HEK293T (cell line): Measurements from ENCODE around the gene FAM89A.
"Not testable (repeated sequence)": the region's sequence is repeated elsewhere in the genome, so short reads cannot be mapped to it uniquely, and the experiment has no call there.

Source experiments
- CTCF ChIA-PET: fragments of 350-600 bp; formaldehyde crosslinking; extraction: SDS; loops from one replicate; lab custom pipeline; 2021; ENCODE audit warnings: antibody characterized with exemption, inconsistent platforms; lab: Yijun Ruan, JAX
- POLR2A ChIA-PET: fragments of 350-600 bp; formaldehyde crosslinking; extraction: SDS; loops from one replicate; lab custom pipeline; 2020; ENCODE audit warnings: antibody characterized with exemption, inconsistent platforms; lab: Yijun Ruan, JAX
- DNase-seq: peaks from one replicate; pipeline ENCODE4 v3.0.0; 2012; ENCODE audit warnings: mixed read lengths; ENCODE audit errors: extremely low spot score
- ARNT ChIP-seq: fragments of 450-650 bp; IDR thresholded peaks from 2 replicates; pipeline ENCODE4 v1.6.1; 2017; ENCODE audit warnings: mild to moderate bottlenecking
- BHLHE40 ChIP-seq: fragments of 450-650 bp; IDR thresholded peaks from 2 replicates; pipeline ENCODE4 v1.6.1; 2016; ENCODE audit warnings: mild to moderate bottlenecking, moderate library complexity, borderline replicate concordance
- CTBP1 ChIP-seq: fragments of 450-650 bp; IDR thresholded peaks from 2 replicates; pipeline ENCODE4 v1.6.1; 2016; ENCODE audit warnings: borderline replicate concordance
- ELF4 ChIP-seq: fragments of 450-650 bp; IDR thresholded peaks from 2 replicates; pipeline ENCODE4 v1.6.1; 2017; ENCODE audit warnings: antibody characterized with exemption
- FOXA1 ChIP-seq: fragments of 450-650 bp; IDR thresholded peaks from 2 replicates; pipeline ENCODE4 v1.6.1; 2016; ENCODE audit warnings: mild to moderate bottlenecking
- FOXK2 ChIP-seq: fragments of 450-650 bp; IDR thresholded peaks from 2 replicates; pipeline ENCODE4 v1.6.1; 2016; ENCODE audit warnings: mild to moderate bottlenecking
- FOXM1 ChIP-seq: fragments of 450-650 bp; IDR thresholded peaks from 2 replicates; pipeline ENCODE4 v1.6.1; 2017; ENCODE audit warnings: mild to moderate bottlenecking, borderline replicate concordance
- HDGF ChIP-seq: fragments of 450-650 bp; IDR thresholded peaks from 2 replicates; pipeline ENCODE4 v1.6.1; 2017; ENCODE audit warnings: antibody characterized with exemption, borderline replicate concordance
- L3MBTL2 ChIP-seq: fragments of 450-650 bp; conservative IDR thresholded peaks from 2 replicates; pipeline ENCODE4 v1.6.1; 2016; ENCODE audit warnings: mild to moderate bottlenecking
- LEF1 ChIP-seq: fragments of 450-650 bp; IDR thresholded peaks from 2 replicates; pipeline ENCODE4 v1.6.1; 2017; ENCODE audit warnings: mild to moderate bottlenecking, borderline replicate concordance
- NFRKB ChIP-seq: fragments of 450-650 bp; IDR thresholded peaks from 2 replicates; pipeline ENCODE4 v1.6.1; 2016; ENCODE audit warnings: mild to moderate bottlenecking, moderate library complexity
- SP1 ChIP-seq: fragments of 450-650 bp; IDR thresholded peaks from 2 replicates; pipeline ENCODE4 v1.6.1; 2017
- SUZ12 ChIP-seq: fragments of 450-650 bp; IDR thresholded peaks from 2 replicates; pipeline ENCODE4 v1.6.1; 2016; ENCODE audit warnings: mild to moderate bottlenecking
- TARDBP ChIP-seq: fragments of 450-650 bp; IDR thresholded peaks from 2 replicates; pipeline ENCODE4 v1.6.1; 2016
- ZNF384 ChIP-seq: fragments of 450-650 bp; IDR thresholded peaks from 2 replicates; pipeline ENCODE4 v1.6.1; 2016
- TF ChIP-seq, protein P1 (sequence below): fragments of 450-650 bp; IDR thresholded peaks from 2 replicates; pipeline ENCODE4 v1.6.1; 2016

Gene FAM89A

DNA sequence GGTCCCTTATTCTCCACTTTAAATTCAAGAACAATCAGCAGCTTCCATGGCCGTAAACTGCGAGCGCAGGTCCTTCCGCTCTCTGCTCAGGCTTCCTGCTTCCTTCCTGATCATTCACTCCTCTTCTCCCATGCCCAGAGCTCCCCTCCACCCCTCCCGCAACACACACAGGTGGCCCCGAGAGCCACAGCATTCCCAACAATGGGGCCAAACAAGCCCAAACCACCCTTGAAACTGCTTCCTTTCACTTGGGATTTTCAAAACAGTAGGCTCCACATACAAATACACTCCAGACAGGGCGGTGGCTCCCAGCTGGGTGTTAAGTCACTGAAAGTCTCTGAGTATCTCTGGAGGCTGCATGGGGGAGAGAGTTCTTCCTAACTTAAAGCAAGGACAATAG, 11.4 kb downstream of the FAM89A start:
- DNase-seq, result no peak
- POLR2A ChIA-PET, result no interaction called here
- CTCF ChIA-PET, result no interaction called here
- TF ChIP-seq TARDBP, result no peak
- TF ChIP-seq ARNT, result no peak

DNA sequence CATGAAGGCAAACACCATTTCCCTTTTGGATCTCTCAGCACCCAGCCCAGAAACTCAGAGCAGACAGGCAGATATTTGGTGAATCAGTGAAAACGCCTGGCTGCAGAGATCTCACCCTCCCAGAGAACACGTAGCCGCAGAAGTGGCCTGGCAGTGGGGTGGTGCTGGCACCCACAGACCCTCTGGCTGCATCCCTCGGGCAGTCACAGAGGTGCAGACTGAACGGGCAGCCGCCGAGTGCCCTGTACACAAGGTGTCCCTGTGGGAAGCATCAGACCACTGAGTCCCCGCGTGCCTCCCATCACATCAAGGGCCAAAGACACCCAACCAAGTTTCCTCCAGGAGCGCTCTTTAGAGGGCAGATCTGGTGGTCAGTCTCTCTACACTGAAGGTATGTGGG, 12.1 kb downstream of the FAM89A start:
- TF ChIP-seq FOXM1, result no peak
- TF ChIP-seq NFRKB, result no peak
- TF ChIP-seq ZNF384, result no peak
- TF ChIP-seq SP1, result no peak
- no peak for TF ChIP-seq FOXK2
- TF ChIP-seq BHLHE40, result no peak
- TF ChIP-seq, protein P1, sequence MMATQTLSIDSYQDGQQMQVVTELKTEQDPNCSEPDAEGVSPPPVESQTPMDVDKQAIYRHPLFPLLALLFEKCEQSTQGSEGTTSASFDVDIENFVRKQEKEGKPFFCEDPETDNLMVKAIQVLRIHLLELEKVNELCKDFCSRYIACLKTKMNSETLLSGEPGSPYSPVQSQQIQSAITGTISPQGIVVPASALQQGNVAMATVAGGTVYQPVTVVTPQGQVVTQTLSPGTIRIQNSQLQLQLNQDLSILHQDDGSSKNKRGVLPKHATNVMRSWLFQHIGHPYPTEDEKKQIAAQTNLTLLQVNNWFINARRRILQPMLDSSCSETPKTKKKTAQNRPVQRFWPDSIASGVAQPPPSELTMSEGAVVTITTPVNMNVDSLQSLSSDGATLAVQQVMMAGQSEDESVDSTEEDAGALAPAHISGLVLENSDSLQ, result no peak
- TF ChIP-seq ELF4, result no peak
- no peak for TF ChIP-seq SUZ12
- TF ChIP-seq FOXA1, result no peak
- no peak for TF ChIP-seq L3MBTL2
- DNase-seq, result no peak
- ChIA-PET CTCF (no interaction called here), POLR2A (interaction anchor here (1.1 kb wide), 1 partner anchor 11 kb away, joined by 3 read pairs; no protein-coding TSS in a partner anchor)

DNA sequence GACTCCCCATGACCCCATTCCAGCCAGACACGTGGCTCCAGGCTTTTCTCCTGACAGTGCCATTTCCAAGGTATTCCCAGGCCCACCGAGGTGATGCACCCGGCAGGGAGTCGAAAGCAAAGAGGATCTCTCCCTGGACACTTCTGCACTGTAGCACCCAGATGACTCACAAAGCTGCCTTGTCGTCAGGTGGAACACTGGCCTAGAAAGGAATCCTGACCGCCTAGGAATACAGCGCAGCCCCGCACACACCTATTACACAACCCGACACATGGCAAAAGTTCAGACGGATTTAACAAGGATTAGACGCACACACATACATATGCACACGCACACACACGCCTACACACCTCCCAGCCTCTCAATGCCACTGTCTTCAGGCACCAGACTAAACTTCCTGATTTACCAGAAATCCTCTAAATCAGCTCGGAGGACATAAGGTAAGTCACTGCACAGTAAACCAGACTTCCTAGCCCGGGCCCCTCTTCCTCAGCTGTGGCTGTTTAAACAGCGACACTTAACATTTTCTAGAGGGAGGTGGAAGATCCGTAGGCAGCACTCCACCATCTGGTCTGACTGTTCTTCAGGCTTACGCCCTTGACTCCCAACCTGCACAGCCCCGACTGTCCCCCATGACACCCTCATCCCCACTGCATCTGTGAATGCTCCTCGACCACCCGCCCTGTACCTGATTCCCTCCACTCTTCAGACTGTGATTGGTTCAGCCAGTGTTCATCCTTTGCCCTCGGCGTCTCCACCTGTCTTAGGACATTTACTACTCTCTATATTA, 12.7 kb downstream of the FAM89A start:
- no peak for DNase-seq
- ChIA-PET CTCF (no interaction called here), POLR2A (interaction anchor here (1.1 kb wide), 1 partner anchor 11 kb away, joined by 3 read pairs; no protein-coding TSS in a partner anchor)
- TF ChIP-seq FOXM1 (no peak), ARNT (no peak), NFRKB (no peak), ZNF384 (no peak), FOXK2 (no peak), BHLHE40 (no peak), SP1 (no peak), HDGF (no peak)

DNA sequence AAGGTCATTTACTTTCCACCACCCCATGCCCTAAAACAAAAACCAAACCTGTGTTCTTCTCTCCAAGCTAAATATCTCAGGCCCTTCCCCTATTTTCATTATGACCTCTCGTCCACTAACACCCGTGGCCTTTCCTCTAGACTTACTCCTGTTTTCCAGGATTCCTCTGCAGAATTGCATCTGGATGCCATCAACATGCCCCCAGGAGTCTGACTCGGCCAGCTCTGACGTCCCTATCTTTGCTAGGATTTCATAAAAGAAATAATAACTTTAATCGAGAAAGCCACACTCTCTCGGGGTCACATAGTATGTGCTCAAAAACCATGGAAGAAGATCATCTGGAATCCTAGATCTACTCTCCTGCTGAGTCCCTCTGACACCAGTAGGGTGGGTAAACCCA, 13.5 kb downstream of the FAM89A start:
- CTCF ChIA-PET, result no interaction called here
- POLR2A ChIA-PET, result no interaction called here
- DNase-seq, result no peak
- TF ChIP-seq FOXK2 (no peak), CTBP1 (no peak), HDGF (no peak), L3MBTL2 (no peak), ZNF384 (no peak), SP1 (no peak), SUZ12 (no peak), FOXM1 (no peak), TARDBP (no peak), ARNT (no peak), FOXA1 (no peak), LEF1 (no peak), NFRKB (no peak), ELF4 (no peak)
- TF ChIP-seq, protein P1, result no peak

DNA sequence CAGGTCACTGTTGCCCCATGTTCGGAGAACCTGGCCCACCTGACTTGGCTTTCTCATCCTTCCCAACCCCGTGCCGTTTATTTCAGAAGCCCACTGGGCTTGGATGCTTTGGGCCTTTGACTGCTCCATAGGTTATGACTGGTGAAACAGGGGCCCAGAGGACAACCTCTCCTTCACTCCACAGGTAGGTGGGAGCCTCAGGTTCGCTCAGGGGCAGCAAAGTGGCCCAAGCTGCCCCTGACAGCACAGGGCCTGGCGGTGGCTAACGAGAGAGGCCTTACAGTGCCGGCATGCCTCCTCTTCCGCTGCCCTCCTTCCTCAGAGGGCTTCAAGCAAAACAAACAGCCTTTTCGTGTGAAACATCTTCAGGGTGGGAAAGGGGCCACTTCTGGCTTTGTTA, 16.9 kb downstream of the FAM89A start:
- TF ChIP-seq TARDBP, result no peak
- TF ChIP-seq FOXK2, result no peak
- no peak for DNase-seq
- ChIA-PET CTCF (no interaction called here), POLR2A (no interaction called here)

DNA sequence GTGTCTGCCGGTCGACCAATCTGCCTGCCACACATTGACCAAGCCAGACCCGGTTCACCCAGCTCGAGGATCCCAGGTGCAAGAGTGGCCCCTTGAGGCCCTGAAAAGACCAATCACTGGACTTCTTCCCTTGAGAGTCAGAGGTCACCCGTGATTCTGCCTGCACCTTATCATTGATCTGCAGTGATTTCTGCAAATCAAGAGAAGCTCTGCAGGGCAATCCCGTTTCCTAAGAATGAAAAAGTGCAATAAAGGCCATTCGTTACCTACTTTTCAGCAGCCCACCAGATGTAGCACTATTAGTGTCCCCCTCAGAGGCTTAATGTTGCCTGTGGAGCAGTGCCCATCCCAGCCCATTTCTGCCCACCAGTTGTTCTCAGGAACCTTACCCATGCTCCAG, 17.5 kb downstream of the FAM89A start:
- DNase-seq, POLR2A ChIA-PET, CTCF ChIA-PET: not testable (repeated sequence)

DNA sequence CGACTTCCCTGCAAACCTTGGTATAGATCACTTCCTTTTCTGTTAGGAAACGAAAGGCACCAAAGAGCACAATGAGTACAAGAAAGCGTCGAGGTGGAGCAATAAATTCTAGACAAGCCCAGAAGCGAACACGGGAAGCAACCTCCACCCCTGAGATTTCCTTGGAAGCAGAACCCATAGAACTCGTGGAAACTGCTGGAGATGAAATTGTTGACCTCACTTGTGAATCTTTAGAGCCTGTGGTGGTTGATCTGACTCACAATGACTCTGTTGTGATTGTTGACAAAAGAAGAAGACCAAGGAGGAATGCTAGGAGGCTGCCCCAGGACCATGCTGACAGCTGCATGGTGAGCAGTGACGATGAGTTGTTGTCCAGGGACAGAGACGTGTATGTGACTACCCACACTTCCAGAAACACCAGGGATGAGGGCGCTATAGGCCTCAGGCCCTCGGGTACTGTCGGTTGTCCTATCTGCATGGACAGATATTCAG, 18.5 kb downstream of the FAM89A start:
- no peak for DNase-seq
- CTCF ChIA-PET, result interaction anchor here (0.6 kb wide), 1 partner anchor 36 kb away, joined by 9 read pairs; no protein-coding TSS in a partner anchor
- TF ChIP-seq LEF1, result no peak
- TF ChIP-seq L3MBTL2, result no peak
- TF ChIP-seq HDGF, result no peak
- TF ChIP-seq, protein P1, result no peak
- TF ChIP-seq FOXK2, result no peak
- no peak for TF ChIP-seq ZNF384
- no peak for TF ChIP-seq FOXA1
- TF ChIP-seq BHLHE40, result no peak
- no peak for TF ChIP-seq FOXM1
- POLR2A ChIA-PET, result interaction anchor here (0.7 kb wide), 1 partner anchor 11 kb away, joined by 3 read pairs; no protein-coding TSS in a partner anchor
